SK-N-MC (cell line): ENCODE results near the gene TAF9.

Experiments used
- DNase-seq: peaks from one replicate; pipeline ENCODE4 v3.0.0-alpha.2; 2011; ENCODE audit warnings: low read depth, low spot score
- H3K27ac ChIP-seq: fragments of 200-600 bp; sonication (generic); 2 replicates; pipeline ENCODE4 v1.5.1; 2016; ENCODE audit warnings: mixed run types
- H3K36me3 ChIP-seq: fragments of 200-600 bp; sonication (generic); 2 replicates; pipeline ENCODE4 v1.6.1; 2017; ENCODE audit warnings: antibody characterized with exemption, low read length, mixed read lengths; ENCODE audit not compliant: insufficient read depth
- H3K4me3 ChIP-seq: fragments of 200-600 bp; sonication (generic); 2 replicates; pipeline ENCODE4 v1.5.1; 2016
- H3K9ac ChIP-seq: fragments of 200-600 bp; sonication (generic); 2 replicates; pipeline ENCODE4 v1.8.0; 2017; ENCODE audit warnings: mixed run types, mixed read lengths; ENCODE audit not compliant: insufficient read length
- H3K9me3 ChIP-seq: fragments of 200-600 bp; sonication (generic); 2 replicates; pipeline ENCODE4 v1.6.1; 2017; ENCODE audit warnings: low read depth, mild to moderate bottlenecking, antibody characterized with exemption, low read length, moderate library complexity, mixed read lengths
- EZH2 ChIP-seq: fragments of 200-600 bp; sonication (generic); IDR thresholded peaks from one replicate; pipeline ENCODE4 v1.6.1; 2017; ENCODE audit warnings: antibody characterized with exemption
- FOXP2 ChIP-seq: optimal IDR thresholded peaks from 2 replicates; pipeline ENCODE3; 2011; ENCODE audit warnings: mild to moderate bottlenecking, moderate library complexity; ENCODE audit not compliant: insufficient read depth; ENCODE audit errors: extremely low read length, control extremely low read depth
- POLR2AphosphoS5 ChIP-seq: IDR thresholded peaks from 2 replicates; pipeline ENCODE4 v1.6.1; 2012; ENCODE audit warnings: mild to moderate bottlenecking, low read depth, low read length, borderline replicate concordance

TAF9 gene

DNA sequence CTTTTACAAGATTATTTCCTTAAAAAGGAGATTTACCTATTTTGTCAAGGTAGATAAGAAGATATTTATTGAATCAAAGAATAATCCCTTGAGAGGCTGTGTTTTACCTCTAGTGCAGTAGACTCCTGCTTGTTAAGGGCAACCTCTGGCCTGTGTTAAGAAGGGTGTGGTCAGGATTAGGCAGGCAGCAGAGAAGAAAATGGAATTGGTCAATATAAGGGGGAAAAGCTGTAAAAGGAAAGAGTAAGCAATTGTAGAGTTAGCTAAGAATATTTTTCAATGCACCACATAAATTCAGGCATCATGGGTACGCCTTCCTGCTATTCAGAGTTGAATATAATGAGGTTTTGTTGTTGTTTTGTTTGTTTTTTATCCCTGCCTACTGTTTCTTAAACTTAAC is 43.0 kb downstream of the TAF9 start:
- Histone ChIP-seq H3K9ac (no peak overlapping the region), H3K9me3 (no peaks in the 10 kb centered on the region), H3K36me3 (no peaks in the 10 kb centered on the region), H3K27ac (0 out of 2 replicates have a peak overlapping the region, but pooled peaks have one; percentile 7), H3K4me3 (no peak overlapping the region)
- DNase-seq: no peak
- TF ChIP-seq FOXP2: no peak
- no peak for TF ChIP-seq EZH2
- no peak for TF ChIP-seq POLR2AphosphoS5

DNA sequence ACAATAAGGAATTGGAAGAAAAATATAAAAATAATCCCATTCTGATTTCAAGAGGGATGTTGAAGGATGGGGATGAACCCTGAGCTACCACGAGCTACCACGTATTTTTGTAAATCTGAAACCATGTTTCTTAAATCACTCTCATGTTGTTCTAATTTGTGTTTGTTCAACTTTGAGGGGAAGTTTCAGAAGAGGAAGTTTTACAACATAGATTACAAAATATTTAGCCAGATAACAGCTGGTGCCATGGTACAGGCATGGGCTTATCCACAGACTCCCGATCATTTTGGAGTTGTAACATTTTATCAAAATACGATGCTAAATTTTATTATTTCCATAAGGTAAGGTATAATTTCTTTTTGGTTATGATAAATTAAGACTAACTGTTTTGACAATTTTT is 51.9 kb downstream of the TAF9 start:
- Histone ChIP-seq H3K4me3 (no peak overlapping the region), H3K9me3 (no peaks in the 10 kb centered on the region), H3K27ac (no peak overlapping the region), H3K36me3 (no peaks in the 10 kb centered on the region; the same call in 1 of the 2 replicates), H3K9ac (no peak overlapping the region)
- DNase-seq: no peak
- TF ChIP-seq FOXP2 (no peak), EZH2 (no peak), POLR2AphosphoS5 (no peak)

DNA sequence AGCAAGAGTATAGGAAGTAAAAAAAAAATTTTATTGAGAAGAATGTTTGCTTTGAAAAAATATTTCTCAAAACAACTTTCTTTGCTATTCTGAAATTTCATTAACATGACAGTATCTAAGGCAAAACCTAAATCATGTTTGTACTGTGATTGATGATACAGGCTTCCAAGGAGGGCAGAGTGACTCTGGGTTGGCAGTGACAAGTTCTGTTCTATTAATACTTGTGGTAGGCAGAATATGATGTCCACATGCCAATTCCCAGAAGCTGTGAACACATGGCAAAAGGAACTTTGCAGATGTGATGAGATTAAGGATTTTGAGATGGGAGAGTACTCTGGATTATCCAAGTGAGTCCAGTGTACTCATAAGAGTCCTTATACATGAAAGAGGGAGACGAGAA is 53.3 kb downstream of the TAF9 start:
- H3K36me3 ChIP-seq: peaks cover under 1% of the 10 kb centered on the region; the same call in 1 of the 2 replicates
- H3K27ac ChIP-seq: no peak overlapping the region
- DNase-seq: no peak
- H3K4me3 ChIP-seq: no peak overlapping the region
- no peak overlapping the region for H3K9ac ChIP-seq
- TF ChIP-seq EZH2: no peak
- no peak for TF ChIP-seq POLR2AphosphoS5
- no peak for TF ChIP-seq FOXP2
- H3K9me3 ChIP-seq: no peaks in the 10 kb centered on the region
